NCI-H1930 (cell line): ENCODE data around the gene COMMD2.

ENCODE experiments used
- DNase-seq, 2 experiments: peaks; one replicate each; lab custom pipeline; 2025; lab: John Stamatoyannopoulos, UW

Gene COMMD2

DNA sequence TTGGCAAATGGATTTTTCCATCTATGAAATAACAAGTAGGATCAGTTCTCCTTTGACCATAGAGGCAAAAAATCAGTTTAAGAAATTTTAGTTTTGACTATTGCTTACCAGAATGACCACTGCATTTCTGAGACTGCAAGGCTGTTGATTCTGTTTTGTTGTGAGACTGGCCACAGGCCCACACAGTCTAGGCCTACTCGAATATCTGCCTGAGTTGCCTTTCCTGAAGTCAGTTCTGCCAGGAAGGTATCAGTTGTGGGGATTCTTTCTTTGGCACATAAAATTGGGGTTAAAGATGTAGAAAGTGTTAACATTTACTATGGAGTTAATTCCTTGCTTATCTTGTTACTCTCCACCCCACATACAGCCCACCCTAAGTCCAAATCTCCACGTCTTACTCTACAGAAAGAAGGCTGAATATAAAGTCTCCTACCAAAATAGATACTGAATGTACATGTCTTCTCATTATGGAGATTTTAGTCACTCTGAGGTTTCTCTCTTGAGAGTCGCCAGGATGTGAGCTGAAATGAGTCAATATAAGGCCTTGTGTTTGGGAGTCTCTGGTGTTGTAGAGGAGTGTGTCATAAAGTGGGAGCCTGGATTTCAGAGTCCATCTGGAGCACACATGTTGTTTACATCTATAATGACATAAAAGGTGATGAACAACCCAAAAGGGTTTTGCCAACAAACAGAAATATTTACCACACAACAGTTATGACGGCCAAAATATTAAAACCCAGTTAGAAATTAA lies 49.4 kb downstream of the COMMD2 start:
- DNase-seq, result no peak

DNA sequence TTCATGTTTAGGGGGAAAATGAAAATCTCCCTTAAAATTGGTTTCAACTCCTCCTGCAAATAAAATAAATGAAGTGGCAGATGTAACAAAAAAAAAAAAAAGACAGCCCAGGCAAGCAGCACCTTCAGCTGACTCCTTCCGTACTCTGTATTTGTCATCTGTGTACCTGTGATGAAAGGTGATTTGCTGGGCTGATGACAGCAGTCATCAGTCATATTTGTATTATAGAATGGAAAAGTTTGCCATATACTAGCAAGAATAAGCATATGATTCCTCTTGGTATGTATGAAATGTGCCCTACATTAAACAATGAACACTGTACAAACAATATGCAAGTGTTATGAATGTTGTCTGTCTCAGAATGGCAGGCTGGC lies 50.3 kb downstream of the COMMD2 start:
- no peak for DNase-seq

DNA sequence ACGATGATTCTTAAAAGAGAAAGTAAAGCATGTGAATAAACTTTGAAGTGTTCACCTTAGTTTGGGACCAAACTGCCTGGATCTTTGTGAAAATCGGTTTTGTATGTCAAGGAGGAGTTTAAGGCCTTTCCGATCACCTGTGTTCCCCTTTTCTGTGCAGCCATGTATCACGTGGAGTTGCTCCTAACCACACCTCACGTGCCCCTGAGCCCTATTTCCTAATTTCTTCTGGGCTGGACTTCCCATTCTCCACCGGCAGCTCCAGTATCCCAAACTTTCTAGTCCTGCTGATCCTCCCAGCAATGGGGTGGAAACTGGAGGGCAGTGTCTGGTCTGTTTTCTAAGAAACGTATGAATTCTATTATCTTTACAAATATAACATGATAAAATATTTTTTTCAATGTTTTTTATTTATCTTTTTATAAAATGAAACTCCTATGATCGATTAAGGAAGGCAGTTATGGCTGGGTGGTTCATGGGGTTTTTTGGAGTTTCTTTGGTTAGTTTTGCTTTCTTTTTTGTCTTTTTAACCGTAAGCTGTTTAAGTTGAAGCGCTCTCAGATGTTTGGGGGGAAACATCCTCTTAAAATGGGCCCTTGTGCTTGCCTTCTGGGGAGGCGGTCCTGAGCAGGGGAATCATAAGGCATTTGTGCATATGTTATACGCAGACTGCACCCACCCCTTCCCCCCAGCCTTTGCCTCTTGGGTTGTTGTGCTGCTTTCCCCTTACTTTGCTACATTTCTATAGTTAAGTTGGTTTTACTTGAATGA lies 50.9 kb downstream of the COMMD2 start:
- DNase-seq, result no peak
